ENCODE data around the gene PTS. TPM values are rescaled to one million over a fixed set of nuclear protein-coding genes. Genes with fewer than 3 reads are reported as not detected.

Gene PTS
- total RNA-seq, 2 donors from 2014 or later: 45.3 to 53.2 TPM

DNA sequence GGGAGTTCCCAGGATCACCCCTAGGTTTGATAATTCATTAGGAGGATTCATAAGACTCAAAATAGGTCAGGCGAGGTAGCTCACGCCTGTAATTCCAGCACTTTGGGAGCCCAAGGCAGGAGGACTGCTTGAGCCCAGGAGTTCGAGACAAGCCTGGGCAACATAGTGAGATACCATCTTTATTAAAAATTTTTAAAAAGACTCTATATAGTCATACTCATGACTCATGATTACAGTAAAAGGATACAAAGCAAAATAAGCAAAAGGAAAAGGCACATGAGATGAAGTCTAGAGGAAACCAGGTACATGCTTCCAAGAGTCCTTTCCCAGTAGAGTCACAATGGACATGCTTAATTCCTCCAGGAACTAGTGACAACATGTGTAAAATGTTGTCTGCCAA lies 13.9 kb upstream of the PTS start:
- H3K4me3 ChIP-seq (ENCODE audit: low read length): no peak overlapping the region
- H3K9ac ChIP-seq (ENCODE audit: extremely low read depth, low read length, poor library complexity, severe bottlenecking): no peak overlapping the region

DNA sequence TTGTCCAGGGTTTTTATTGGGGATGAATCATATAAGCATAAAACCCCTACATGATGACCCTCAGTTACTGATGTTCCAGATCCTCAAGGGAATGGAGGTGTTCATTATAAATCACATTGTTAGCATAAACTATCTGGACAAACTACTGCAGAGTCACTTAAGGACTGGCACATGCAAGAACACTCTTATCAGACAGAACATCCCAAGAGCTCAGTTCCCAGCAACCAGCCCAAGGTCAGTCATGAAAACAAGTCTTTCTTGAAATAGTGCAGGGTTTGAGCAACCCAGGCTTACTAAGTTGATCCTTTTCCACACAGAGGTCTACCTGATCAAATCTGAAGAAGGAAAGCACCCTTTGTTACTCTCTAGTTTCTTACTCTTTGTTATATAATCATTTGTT lies 13.5 kb upstream of the PTS start:
- no peak for DNase-seq
- H3K27me3 ChIP-seq (ENCODE audit: control insufficient read depth, insufficient read depth, low read length, poor library complexity, severe bottlenecking): peaks cover 10% of the 10 kb centered on the region
- H3K9ac ChIP-seq (ENCODE audit: extremely low read depth, low read length, poor library complexity, severe bottlenecking): no peak overlapping the region
- H3K36me3 ChIP-seq (ENCODE audit: control insufficient read depth, insufficient read depth, low read length): no peaks in the 10 kb centered on the region
- H3K27ac Mint-ChIP-seq: no peak overlapping the region
- H3K4me3 ChIP-seq (ENCODE audit: low read length): no peak overlapping the region
- H3K9me3 ChIP-seq (ENCODE audit: control insufficient read depth, low read length): no peaks in the 10 kb centered on the region
- H3K4me1 Mint-ChIP-seq: no peaks in the 10 kb centered on the region
- no peak overlapping the region for H3K27ac ChIP-seq (ENCODE audit: low read depth, low read length)
- no peaks in the 10 kb centered on the region for H3K9me3 Mint-ChIP-seq
- H3K4me3 Mint-ChIP-seq: no peak overlapping the region
- peaks cover 24% of the 10 kb centered on the region for H3K27me3 Mint-ChIP-seq (ENCODE audit: insufficient read depth)
- TF ChIP-seq, protein P1, sequence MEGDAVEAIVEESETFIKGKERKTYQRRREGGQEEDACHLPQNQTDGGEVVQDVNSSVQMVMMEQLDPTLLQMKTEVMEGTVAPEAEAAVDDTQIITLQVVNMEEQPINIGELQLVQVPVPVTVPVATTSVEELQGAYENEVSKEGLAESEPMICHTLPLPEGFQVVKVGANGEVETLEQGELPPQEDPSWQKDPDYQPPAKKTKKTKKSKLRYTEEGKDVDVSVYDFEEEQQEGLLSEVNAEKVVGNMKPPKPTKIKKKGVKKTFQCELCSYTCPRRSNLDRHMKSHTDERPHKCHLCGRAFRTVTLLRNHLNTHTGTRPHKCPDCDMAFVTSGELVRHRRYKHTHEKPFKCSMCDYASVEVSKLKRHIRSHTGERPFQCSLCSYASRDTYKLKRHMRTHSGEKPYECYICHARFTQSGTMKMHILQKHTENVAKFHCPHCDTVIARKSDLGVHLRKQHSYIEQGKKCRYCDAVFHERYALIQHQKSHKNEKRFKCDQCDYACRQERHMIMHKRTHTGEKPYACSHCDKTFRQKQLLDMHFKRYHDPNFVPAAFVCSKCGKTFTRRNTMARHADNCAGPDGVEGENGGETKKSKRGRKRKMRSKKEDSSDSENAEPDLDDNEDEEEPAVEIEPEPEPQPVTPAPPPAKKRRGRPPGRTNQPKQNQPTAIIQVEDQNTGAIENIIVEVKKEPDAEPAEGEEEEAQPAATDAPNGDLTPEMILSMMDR (conservative IDR thresholded peaks at IDR 0.05): no peak
- no peaks in the 10 kb centered on the region for H3K4me1 ChIP-seq (ENCODE audit: control insufficient read depth, insufficient read depth, low read length)
- no peaks in the 10 kb centered on the region for H3K36me3 Mint-ChIP-seq (ENCODE audit: low read depth)

More for the DNA sequence above, 13.9 kb upstream of the PTS start:
- TF ChIP-seq, protein P1 (conservative IDR thresholded peaks at IDR 0.05): no peak
- no peak for DNase-seq
- Mint-ChIP-seq H3K9me3 (no peaks in the 10 kb centered on the region), H3K4me3 (no peak overlapping the region), H3K27ac (no peak overlapping the region), H3K36me3 (ENCODE audit: low read depth) (no peaks in the 10 kb centered on the region), H3K4me1 (no peaks in the 10 kb centered on the region), H3K27me3 (ENCODE audit: insufficient read depth) (peaks cover 22% of the 10 kb centered on the region)
- Histone ChIP-seq H3K27ac (ENCODE audit: low read depth, low read length) (no peak overlapping the region), H3K27me3 (ENCODE audit: control insufficient read depth, insufficient read depth, low read length, poor library complexity, severe bottlenecking) (peaks cover 10% of the 10 kb centered on the region), H3K4me1 (ENCODE audit: control insufficient read depth, insufficient read depth, low read length) (no peaks in the 10 kb centered on the region), H3K36me3 (ENCODE audit: control insufficient read depth, insufficient read depth, low read length) (no peaks in the 10 kb centered on the region), H3K9me3 (ENCODE audit: control insufficient read depth, low read length) (no peaks in the 10 kb centered on the region)
- WGBS, 2 experiments (ENCODE audit: insufficient coverage in 1 of 2, insufficient read length in 1 of 2): 95 to 100% methylated on average over 1 to 3 of the region's 3 CpGs

DNA sequence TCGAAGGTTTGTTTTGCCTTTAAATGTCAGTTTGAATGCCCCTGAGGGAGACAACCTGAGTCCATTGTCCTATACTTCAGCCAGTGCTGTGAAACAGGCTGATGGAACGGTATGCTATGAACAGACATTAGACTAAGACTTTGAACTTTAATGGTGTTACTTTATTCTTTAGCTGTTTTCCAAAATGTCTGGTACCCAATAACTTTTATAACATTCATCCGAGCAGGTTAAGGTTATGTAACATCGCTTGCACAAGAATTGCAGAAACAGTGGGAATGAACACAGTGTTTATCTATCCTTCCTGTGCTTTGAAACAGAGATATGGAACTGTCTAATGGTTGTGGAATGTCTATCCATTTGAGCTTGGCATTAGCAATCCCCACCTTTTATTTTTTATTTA lies 12.5 kb upstream of the PTS start:
- TF ChIP-seq, protein P1 (conservative IDR thresholded peaks at IDR 0.05): no peak
- H3K27me3 Mint-ChIP-seq (ENCODE audit: insufficient read depth): peaks cover 18% of the 10 kb centered on the region
- H3K4me3 Mint-ChIP-seq: no peak overlapping the region
- H3K4me1 Mint-ChIP-seq: no peaks in the 10 kb centered on the region
- DNase-seq: no peak
- 93 to 98% methylated on average over 3 to 4 of the region's 4 CpGs for WGBS, 2 experiments (ENCODE audit: insufficient coverage in 1 of 2, insufficient read length in 1 of 2)
- H3K27ac ChIP-seq (ENCODE audit: low read depth, low read length): no peak overlapping the region
- no peak overlapping the region for H3K9ac ChIP-seq (ENCODE audit: extremely low read depth, low read length, poor library complexity, severe bottlenecking)
- H3K27me3 ChIP-seq (ENCODE audit: control insufficient read depth, insufficient read depth, low read length, poor library complexity, severe bottlenecking): peaks cover 6% of the 10 kb centered on the region
- H3K9me3 ChIP-seq (ENCODE audit: control insufficient read depth, low read length): no peaks in the 10 kb centered on the region
- no peaks in the 10 kb centered on the region for H3K4me1 ChIP-seq (ENCODE audit: control insufficient read depth, insufficient read depth, low read length)
- H3K9me3 Mint-ChIP-seq: no peaks in the 10 kb centered on the region
- no peaks in the 10 kb centered on the region for H3K36me3 Mint-ChIP-seq (ENCODE audit: low read depth)
- no peaks in the 10 kb centered on the region for H3K36me3 ChIP-seq (ENCODE audit: control insufficient read depth, insufficient read depth, low read length)
- no peak overlapping the region for H3K27ac Mint-ChIP-seq
- H3K4me3 ChIP-seq (ENCODE audit: low read length): no peak overlapping the region

All from endodermal cell (in vitro differentiated cells).